ENCODE data around the gene ANKRD24. TPM values are rescaled to one million over a fixed set of nuclear protein-coding genes. Genes with fewer than 3 reads are reported as not detected.

ANKRD24 gene
- total RNA-seq, 2 donors from 2014 or later, result 3.6 to 12.0 TPM

GRCh38 chr19:4177146-4177545 lies 5.3 kb upstream of the ANKRD24 start:
- Histone ChIP-seq H3K27me3 (replicated peaks; ENCODE audit: insufficient read depth) (no peaks in the 10 kb centered on the region), H3K4me3 (no peak overlapping the region), H3K4me1 (replicated peaks) (peaks cover 12% of the 10 kb centered on the region), H3K9me3 (no peaks in the 10 kb centered on the region), H3K27ac (no peak overlapping the region), H3K36me3 (peaks cover 0 to 12% of the 10 kb centered on the region in 2 donors)
- 93% methylated on average over 5 of the region's 5 CpGs for WGBS
- TF ChIP-seq POLR2A (IDR thresholded peaks at IDR 0.05) (no peak), POLR2AphosphoS5 (IDR thresholded peaks at IDR 0.05) (no peak), CTCF (IDR thresholded peaks at IDR 0.05) (no peak)
- intact Hi-C loops (cut with DNase I), result no loop called here
- no peak for DNase-seq (ENCODE audit: low spot score)

GRCh38 chr19:4178990-4179389 lies 3.5 kb upstream of the ANKRD24 start:
- WGBS, result 91% methylated on average over 18 of the region's 18 CpGs
- H3K4me3 ChIP-seq, result no peak overlapping the region
- no peak overlapping the region for H3K27ac ChIP-seq
- TF ChIP-seq CTCF (IDR thresholded peaks at IDR 0.05), result no peak
- TF ChIP-seq POLR2AphosphoS5 (IDR thresholded peaks at IDR 0.05), result no peak
- TF ChIP-seq POLR2A (IDR thresholded peaks at IDR 0.05), result no peak
- H3K36me3 ChIP-seq, result peaks cover 0 to 12% of the 10 kb centered on the region in 2 donors
- H3K27me3 ChIP-seq (replicated peaks; ENCODE audit: insufficient read depth), result no peaks in the 10 kb centered on the region
- intact Hi-C loops (cut with DNase I), result no loop called here
- no peak for DNase-seq (ENCODE audit: low spot score)
- H3K4me1 ChIP-seq (replicated peaks), result peaks cover 12% of the 10 kb centered on the region
- no peaks in the 10 kb centered on the region for H3K9me3 ChIP-seq

DNA sequence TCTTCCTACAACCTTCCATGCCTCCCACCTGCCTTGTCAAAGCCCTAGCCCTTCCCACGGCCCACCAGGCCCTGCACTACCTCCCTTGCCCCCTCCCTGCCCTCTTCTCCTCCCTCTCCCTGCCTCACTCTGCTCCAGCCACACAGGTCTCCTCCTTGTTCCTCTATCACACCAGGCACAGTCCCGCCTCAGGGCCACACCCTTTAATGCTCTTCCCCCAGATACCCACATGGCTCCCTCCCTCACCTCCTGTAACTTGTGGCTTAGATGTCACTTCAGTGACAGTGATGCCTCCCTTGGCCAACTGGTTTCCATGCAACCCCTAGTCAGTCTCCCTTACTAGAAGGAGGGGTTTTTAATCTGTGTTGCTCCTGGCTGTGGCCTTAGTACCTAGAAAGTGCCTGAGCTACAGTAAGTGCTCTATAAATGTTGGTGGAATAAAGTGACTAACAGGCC lies 1.4 kb upstream of the ANKRD24 start:
- WGBS, result 71% methylated on average over 2 of the region's 2 CpGs
- H3K9me3 ChIP-seq, result no peaks in the 10 kb centered on the region
- H3K4me3 ChIP-seq, result no peak overlapping the region
- peaks cover 9% of the 10 kb centered on the region for H3K4me1 ChIP-seq (replicated peaks)
- no peaks in the 10 kb centered on the region for H3K27me3 ChIP-seq (replicated peaks; ENCODE audit: insufficient read depth)
- no peak for TF ChIP-seq POLR2A (IDR thresholded peaks at IDR 0.05)
- TF ChIP-seq POLR2AphosphoS5 (IDR thresholded peaks at IDR 0.05), result no peak
- TF ChIP-seq CTCF (IDR thresholded peaks at IDR 0.05), result no peak
- H3K36me3 ChIP-seq, result peaks cover 0 to 4% of the 10 kb centered on the region in 2 donors
- H3K27ac ChIP-seq, result no peak overlapping the region
- intact Hi-C loops (cut with DNase I), result loop anchor here (5.0 kb wide), 1 partner anchor 199 kb away; no protein-coding TSS in a partner anchor
- DNase-seq (ENCODE audit: low spot score), result no peak

- no peaks in the 10 kb centered on the region for H3K9me3 ChIP-seq
- whole genome bisulfite sequencing, result 45% methylated on average over 18 of the region's 23 CpGs
- H3K4me3 ChIP-seq, result no peak overlapping the region
- TF ChIP-seq POLR2AphosphoS5 (IDR thresholded peaks at IDR 0.05), result no peak
- no peak for TF ChIP-seq CTCF (IDR thresholded peaks at IDR 0.05)
- no peak for TF ChIP-seq POLR2A (IDR thresholded peaks at IDR 0.05)
- peaks cover 9% of the 10 kb centered on the region for H3K4me1 ChIP-seq (replicated peaks)
- no peaks in the 10 kb centered on the region for H3K27me3 ChIP-seq (replicated peaks; ENCODE audit: insufficient read depth)
- no peak overlapping the region for H3K27ac ChIP-seq
- intact Hi-C loops (cut with DNase I), result loop anchor here (5.0 kb wide), 1 partner anchor 202 kb away; no protein-coding TSS in a partner anchor
- DNase-seq (ENCODE audit: low spot score), result no peak
- H3K36me3 ChIP-seq, result no peaks in the 10 kb centered on the region
These were observed 1.7 kb downstream of the ANKRD24 start for GRCh38 chr19:4183967-4184717.
